ENCODE data around the gene SPAG8.

GRCh38 chr9:35858458-35858857 is 46.4 kb upstream of the SPAG8 start:
- no peak for TF ChIP-seq BRCA1 (IDR thresholded peaks at IDR 0.05; ENCODE audit: low read depth, low read length)
- TF ChIP-seq POLR2AphosphoS5 (IDR thresholded peaks at IDR 0.05; ENCODE audit: low read length) = no peak
- TF ChIP-seq POLR2A (IDR thresholded peaks at IDR 0.05; ENCODE audit: low read depth, low read length) = no peak

Measured in GM12878 (cell line).